ENCODE measurements around the gene MAPK8IP2. TPM values are rescaled to one million over a fixed set of nuclear protein-coding genes. Genes with fewer than 3 reads are reported as not detected.

MAPK8IP2 gene
- total and polyA plus RNA-seq, 2 donors (not counting 1 experiment from before 2014, with no cell fraction given): 0.10 to 0.17 TPM

- H4K20me1 ChIP-seq (ENCODE audit: control insufficient read depth, extremely low read depth, insufficient read depth, low read length): no peaks in the 10 kb centered on the region
- H3K4me3 ChIP-seq (replicated peaks in 1 of 4; ENCODE audit: control extremely low read depth in 1 of 4, insufficient read depth in 1 of 4, low read depth in 3 of 4, low read length in 4 of 4): no peak overlapping the region
- H3K27me3 ChIP-seq (ENCODE audit: control insufficient read depth, insufficient read depth, low read length): no peaks in the 10 kb centered on the region
- H3K4me2 ChIP-seq (ENCODE audit: extremely low read depth, insufficient read depth, low read length): no peak overlapping the region
- no peaks in the 10 kb centered on the region for H3K36me3 ChIP-seq (ENCODE audit: control insufficient read depth, insufficient read depth, low read length)
- no peak overlapping the region for H2AFZ ChIP-seq (ENCODE audit: low read length)
- no peaks in the 10 kb centered on the region for H3K79me2 ChIP-seq (ENCODE audit: control insufficient read depth, insufficient read depth, low read length)
- no peak for DNase-seq (ENCODE audit: low read depth in 2 of 2)
- H3K9me3 ChIP-seq (ENCODE audit: control insufficient read depth, insufficient read depth, low read depth, low read length): no peaks in the 10 kb centered on the region
- no peaks in the 10 kb centered on the region for H3K4me1 ChIP-seq (ENCODE audit: control insufficient read depth, extremely low read depth, insufficient read depth, low read length)
- H3K9ac ChIP-seq (ENCODE audit: insufficient read depth, low read length): no peak overlapping the region
- TF ChIP-seq EZH2 (IDR thresholded peaks at IDR 0.05; ENCODE audit: low read length, missing control alignments) (no peak), CTCF (conservative IDR thresholded peaks at IDR 0.05 in 1 of 2, IDR thresholded peaks at IDR 0.05 in 1 of 2; ENCODE audit: low read depth in 1 of 2, low read length in 2 of 2) (no peak)
- H3K27ac ChIP-seq (ENCODE audit: insufficient read depth, low read length): no peak overlapping the region
Measured at GRCh38 chr22:50610581-50610980, 10.0 kb downstream of the MAPK8IP2 start.

GRCh38 chr22:50611341-50612060 is 10.9 kb downstream of the MAPK8IP2 start:
- TF ChIP-seq EZH2 (IDR thresholded peaks at IDR 0.05; ENCODE audit: low read length, missing control alignments) (no peak), CTCF (conservative IDR thresholded peaks at IDR 0.05 in 1 of 2, IDR thresholded peaks at IDR 0.05 in 1 of 2; ENCODE audit: low read depth in 1 of 2, low read length in 2 of 2) (no peak)
- no peaks in the 10 kb centered on the region for H3K4me1 ChIP-seq (ENCODE audit: control insufficient read depth, extremely low read depth, insufficient read depth, low read length)
- H4K20me1 ChIP-seq (ENCODE audit: control insufficient read depth, extremely low read depth, insufficient read depth, low read length): no peaks in the 10 kb centered on the region
- no peak overlapping the region for H3K9ac ChIP-seq (ENCODE audit: insufficient read depth, low read length)
- no peaks in the 10 kb centered on the region for H3K79me2 ChIP-seq (ENCODE audit: control insufficient read depth, insufficient read depth, low read length)
- no peaks in the 10 kb centered on the region for H3K36me3 ChIP-seq (ENCODE audit: control insufficient read depth, insufficient read depth, low read length)
- H3K27ac ChIP-seq (ENCODE audit: insufficient read depth, low read length): no peak overlapping the region
- DNase-seq (ENCODE audit: low read depth in 2 of 2): no peak
- no peak overlapping the region for H3K4me2 ChIP-seq (ENCODE audit: extremely low read depth, insufficient read depth, low read length)
- H3K9me3 ChIP-seq (ENCODE audit: control insufficient read depth, insufficient read depth, low read depth, low read length): no peaks in the 10 kb centered on the region
- no peak overlapping the region for H3K4me3 ChIP-seq (replicated peaks in 1 of 4; ENCODE audit: control extremely low read depth in 1 of 4, insufficient read depth in 1 of 4, low read depth in 3 of 4, low read length in 4 of 4)
- H3K27me3 ChIP-seq (ENCODE audit: control insufficient read depth, insufficient read depth, low read length): no peaks in the 10 kb centered on the region
- no peak overlapping the region for H2AFZ ChIP-seq (ENCODE audit: low read length)

GRCh38 chr22:50612168-50612527 is 11.6 kb downstream of the MAPK8IP2 start:
- H3K9me3 ChIP-seq (ENCODE audit: control insufficient read depth, insufficient read depth, low read depth, low read length): no peaks in the 10 kb centered on the region
- no peak overlapping the region for H3K27ac ChIP-seq (ENCODE audit: insufficient read depth, low read length)
- H4K20me1 ChIP-seq (ENCODE audit: control insufficient read depth, extremely low read depth, insufficient read depth, low read length): no peaks in the 10 kb centered on the region
- no peak for TF ChIP-seq EZH2 (IDR thresholded peaks at IDR 0.05; ENCODE audit: low read length, missing control alignments)
- no peak for TF ChIP-seq CTCF (conservative IDR thresholded peaks at IDR 0.05 in 1 of 2, IDR thresholded peaks at IDR 0.05 in 1 of 2; ENCODE audit: low read depth in 1 of 2, low read length in 2 of 2)
- no peak overlapping the region for H3K4me3 ChIP-seq (replicated peaks in 1 of 4; ENCODE audit: control extremely low read depth in 1 of 4, insufficient read depth in 1 of 4, low read depth in 3 of 4, low read length in 4 of 4)
- H3K4me1 ChIP-seq (ENCODE audit: control insufficient read depth, extremely low read depth, insufficient read depth, low read length): no peaks in the 10 kb centered on the region
- no peak overlapping the region for H3K4me2 ChIP-seq (ENCODE audit: extremely low read depth, insufficient read depth, low read length)
- no peak overlapping the region for H2AFZ ChIP-seq (ENCODE audit: low read length)
- H3K79me2 ChIP-seq (ENCODE audit: control insufficient read depth, insufficient read depth, low read length): no peaks in the 10 kb centered on the region
- no peak for DNase-seq (ENCODE audit: low read depth in 2 of 2)
- H3K36me3 ChIP-seq (ENCODE audit: control insufficient read depth, insufficient read depth, low read length): no peaks in the 10 kb centered on the region
- no peak overlapping the region for H3K9ac ChIP-seq (ENCODE audit: insufficient read depth, low read length)
- no peaks in the 10 kb centered on the region for H3K27me3 ChIP-seq (ENCODE audit: control insufficient read depth, insufficient read depth, low read length)
